ENCODE results near the gene SLC12A7. TPM values are rescaled to one million over a fixed set of nuclear protein-coding genes. Genes with fewer than 3 reads are reported as not detected.

SLC12A7 gene
- polyA plus RNA-seq, 1 donor (not counting 4 experiments of a cell fraction or from before 2014, with no cell fraction given) = 1.5 TPM

GRCh38 chr5:1138445-1139245 lies 26.8 kb upstream of the SLC12A7 start:
- Histone ChIP-seq H3K9me1 (ENCODE audit: control insufficient read depth, extremely low read depth, insufficient read depth, low read length) (no peaks in the 10 kb centered on the region), H3K9ac (ENCODE audit: control insufficient read depth, extremely low read depth, insufficient read depth, low read length) (no peak overlapping the region), H3K4me3 (ENCODE audit: control insufficient read depth in 2 of 3, extremely low read depth in 1 of 3, insufficient read depth in 2 of 3, low read depth in 1 of 3, low read length in 3 of 3) (no peak overlapping the region), H3K36me3 (ENCODE audit: control insufficient read depth in 2 of 2, extremely low read depth in 1 of 2, insufficient read depth in 2 of 2, low read length in 2 of 2) (no peaks in the 10 kb centered on the region), H3K9me3 (ENCODE audit: control insufficient read depth, low read depth, low read length) (no peaks in the 10 kb centered on the region), H3K4me2 (ENCODE audit: control insufficient read depth, extremely low read depth, insufficient read depth, low read depth, low read length) (no peak overlapping the region), H3K79me2 (ENCODE audit: control insufficient read depth, insufficient read depth, low read length) (no peaks in the 10 kb centered on the region), H2AFZ (ENCODE audit: control insufficient read depth, low read length) (no peak overlapping the region), H3K27ac (ENCODE audit: control insufficient read depth, insufficient read depth, low read length) (no peak overlapping the region), H4K20me1 (ENCODE audit: control insufficient read depth, extremely low read depth, insufficient read depth, low read length) (no peaks in the 10 kb centered on the region), H3K4me1 (ENCODE audit: control insufficient read depth, extremely low read depth, insufficient read depth, low read length) (peaks cover 7% of the 10 kb centered on the region), H3K27me3 (ENCODE audit: control insufficient read depth, extremely low read depth, insufficient read depth, low read length) (peaks cover 34% of the 10 kb centered on the region)
- dilution Hi-C loops (cut with MboI; ENCODE audit: extremely low pct_ligation_motif_present, low sequenced_read_pairs) = no loop called here
- FAIRE-seq (no peak), DNase-seq (ENCODE audit: low read depth, low spot score) (no peak)
- TF ChIP-seq EZH2 (IDR thresholded peaks at IDR 0.05; ENCODE audit: low read length) (no peak), CTCF (optimal IDR thresholded peaks at IDR 0.05 in 1 of 3, IDR thresholded peaks at IDR 0.05 in 1 of 3, conservative IDR thresholded peaks at IDR 0.05 in 1 of 3; ENCODE audit: extremely low read depth in 1 of 3, insufficient read depth in 2 of 3, low read length in 3 of 3) (no peak)

- no peak for FAIRE-seq
- no peaks in the 10 kb centered on the region for H4K20me1 ChIP-seq (ENCODE audit: control insufficient read depth, extremely low read depth, insufficient read depth, low read length)
- no peak overlapping the region for H3K4me3 ChIP-seq (ENCODE audit: control insufficient read depth in 2 of 3, extremely low read depth in 1 of 3, insufficient read depth in 2 of 3, low read depth in 1 of 3, low read length in 3 of 3)
- dilution Hi-C loops (cut with MboI; ENCODE audit: extremely low pct_ligation_motif_present, low sequenced_read_pairs) = no loop called here
- H2AFZ ChIP-seq (ENCODE audit: control insufficient read depth, low read length) = no peak overlapping the region
- H3K4me1 ChIP-seq (ENCODE audit: control insufficient read depth, extremely low read depth, insufficient read depth, low read length) = peaks cover 7% of the 10 kb centered on the region
- no peak overlapping the region for H3K9ac ChIP-seq (ENCODE audit: control insufficient read depth, extremely low read depth, insufficient read depth, low read length)
- DNase-seq (ENCODE audit: low read depth, low spot score) = no peak
- no peaks in the 10 kb centered on the region for H3K9me3 ChIP-seq (ENCODE audit: control insufficient read depth, low read depth, low read length)
- TF ChIP-seq CTCF (optimal IDR thresholded peaks at IDR 0.05 in 1 of 3, IDR thresholded peaks at IDR 0.05 in 1 of 3, conservative IDR thresholded peaks at IDR 0.05 in 1 of 3; ENCODE audit: extremely low read depth in 1 of 3, insufficient read depth in 2 of 3, low read length in 3 of 3) (no peak), EZH2 (IDR thresholded peaks at IDR 0.05; ENCODE audit: low read length) (no peak)
- no peaks in the 10 kb centered on the region for H3K79me2 ChIP-seq (ENCODE audit: control insufficient read depth, insufficient read depth, low read length)
- peaks cover 34% of the 10 kb centered on the region for H3K27me3 ChIP-seq (ENCODE audit: control insufficient read depth, extremely low read depth, insufficient read depth, low read length)
- H3K27ac ChIP-seq (ENCODE audit: control insufficient read depth, insufficient read depth, low read length) = no peak overlapping the region
- H3K9me1 ChIP-seq (ENCODE audit: control insufficient read depth, extremely low read depth, insufficient read depth, low read length) = no peaks in the 10 kb centered on the region
- no peaks in the 10 kb centered on the region for H3K36me3 ChIP-seq (ENCODE audit: control insufficient read depth in 2 of 2, extremely low read depth in 1 of 2, insufficient read depth in 2 of 2, low read length in 2 of 2)
- H3K4me2 ChIP-seq (ENCODE audit: control insufficient read depth, extremely low read depth, insufficient read depth, low read depth, low read length) = no peak overlapping the region
These were observed 25.9 kb upstream of the SLC12A7 start for GRCh38 chr5:1137567-1138444.

Measured in keratinocyte (primary cell).